Transverse colon (tissue), 4 donors: ENCODE results near the gene PSG5.
"Not testable (repeated sequence)": the region's sequence is repeated elsewhere in the genome, so short reads cannot be mapped to it uniquely, and the experiment has no call there.

Source experiments
- POLR2A ChIP-seq: fragments of 450-650 bp; IDR thresholded peaks from one replicate; pipeline ENCODE4 v1.6.1; 2016; ENCODE audit warnings: antibody characterized with exemption, mild to moderate bottlenecking, moderate library complexity
- POLR2AphosphoS5 ChIP-seq, 3 donors: sonication (generic); formaldehyde crosslinking; IDR thresholded peaks; one replicate each; pipeline ENCODE4 v1.6.1; 2016; ENCODE audit warnings: antibody characterized with exemption in 3 of 3
- TF ChIP-seq, protein P1 (sequence below), 5 experiments: fragments of 200-600 bp in 3 of 5; fragments of 450-650 bp in 2 of 5; sonication (generic) in 3 of 5; IDR thresholded peaks; 1 replicate in 2 of 5; 2 replicates in 3 of 5; pipeline ENCODE4 v1.5.1; 2016 to 2017; ENCODE audit warnings: antibody characterized with exemption in 5 of 5, inconsistent platforms in 3 of 5, mild to moderate bottlenecking in 2 of 5, moderate library complexity in 1 of 5

DNA sequence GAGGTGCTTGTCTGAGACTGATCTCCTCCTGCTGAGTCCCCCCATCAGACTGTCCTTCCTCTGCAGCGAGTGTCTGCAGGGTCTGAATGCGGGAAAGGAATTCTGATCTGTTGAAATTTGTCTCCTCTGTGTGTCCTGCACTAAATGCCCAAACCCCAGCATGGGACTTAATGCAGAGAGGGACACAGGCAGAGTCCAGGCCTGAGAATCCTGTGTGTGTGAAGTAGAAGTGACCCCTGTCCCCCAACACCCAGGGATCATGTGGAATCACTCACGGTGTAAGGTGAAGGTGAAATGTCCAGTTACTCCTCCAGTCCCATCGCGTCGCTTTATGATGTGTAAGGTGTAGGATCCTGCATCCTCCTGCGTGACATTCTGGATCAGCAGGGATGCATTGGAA, 17.3 kb upstream of the PSG5 start:
- TF ChIP-seq, protein P1, sequence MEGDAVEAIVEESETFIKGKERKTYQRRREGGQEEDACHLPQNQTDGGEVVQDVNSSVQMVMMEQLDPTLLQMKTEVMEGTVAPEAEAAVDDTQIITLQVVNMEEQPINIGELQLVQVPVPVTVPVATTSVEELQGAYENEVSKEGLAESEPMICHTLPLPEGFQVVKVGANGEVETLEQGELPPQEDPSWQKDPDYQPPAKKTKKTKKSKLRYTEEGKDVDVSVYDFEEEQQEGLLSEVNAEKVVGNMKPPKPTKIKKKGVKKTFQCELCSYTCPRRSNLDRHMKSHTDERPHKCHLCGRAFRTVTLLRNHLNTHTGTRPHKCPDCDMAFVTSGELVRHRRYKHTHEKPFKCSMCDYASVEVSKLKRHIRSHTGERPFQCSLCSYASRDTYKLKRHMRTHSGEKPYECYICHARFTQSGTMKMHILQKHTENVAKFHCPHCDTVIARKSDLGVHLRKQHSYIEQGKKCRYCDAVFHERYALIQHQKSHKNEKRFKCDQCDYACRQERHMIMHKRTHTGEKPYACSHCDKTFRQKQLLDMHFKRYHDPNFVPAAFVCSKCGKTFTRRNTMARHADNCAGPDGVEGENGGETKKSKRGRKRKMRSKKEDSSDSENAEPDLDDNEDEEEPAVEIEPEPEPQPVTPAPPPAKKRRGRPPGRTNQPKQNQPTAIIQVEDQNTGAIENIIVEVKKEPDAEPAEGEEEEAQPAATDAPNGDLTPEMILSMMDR (IDR thresholded peaks at IDR 0.05) = not testable (repeated sequence)
- TF ChIP-seq POLR2A; POLR2AphosphoS5 (IDR thresholded peaks at IDR 0.05): not testable (repeated sequence)
